GM18508 (cell line): ENCODE results near the gene ARHGAP22.

Experiments
- ATAC-seq: cut with Tn5 transposase; IDR thresholded peaks from one replicate; pipeline ENCODE4 v1.9.1; 2021; ENCODE audit warnings: moderate number of reproducible peaks; ENCODE audit not compliant: insufficient read depth, unreplicated experiment

ARHGAP22 gene

GRCh38 chr10:48470115-48470892 lies 134.6 kb downstream of the ARHGAP22 start:
- no peak for ATAC-seq

- ATAC-seq = no peak
These were observed 135.3 kb downstream of the ARHGAP22 start for GRCh38 chr10:48469516-48470020.

DNA sequence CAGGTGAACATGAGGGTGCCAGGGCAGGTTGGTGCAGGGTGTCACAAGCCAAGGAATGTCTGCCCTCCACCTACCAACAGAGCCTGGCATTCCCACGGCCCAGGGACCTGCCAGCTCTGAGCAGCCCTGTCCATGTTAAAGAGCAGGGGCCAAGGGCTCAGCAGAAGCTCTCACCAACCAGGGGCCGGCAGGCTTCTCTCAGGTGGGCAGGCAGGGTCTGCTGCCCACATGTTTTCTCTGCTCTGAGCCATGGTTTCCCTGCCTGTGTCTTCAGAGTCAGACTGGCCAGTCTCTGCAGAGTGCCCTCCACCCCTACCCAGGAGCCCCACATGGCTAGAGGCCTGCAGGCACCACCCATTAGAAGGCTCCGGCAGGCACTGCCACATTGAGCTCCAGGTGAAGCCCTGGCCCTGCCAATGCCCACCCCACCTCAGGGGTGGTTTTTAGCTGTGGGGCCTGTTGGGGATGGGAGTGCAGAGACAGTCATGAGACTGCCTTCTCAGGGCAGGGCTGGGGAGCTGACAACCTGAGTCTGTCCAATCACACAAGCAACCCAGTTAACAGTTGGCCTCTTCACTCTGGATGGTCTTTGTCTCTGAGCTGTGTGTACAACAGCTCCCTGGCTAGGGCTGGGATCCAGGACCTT lies 135.9 kb downstream of the ARHGAP22 start:
- ATAC-seq = no peak

DNA sequence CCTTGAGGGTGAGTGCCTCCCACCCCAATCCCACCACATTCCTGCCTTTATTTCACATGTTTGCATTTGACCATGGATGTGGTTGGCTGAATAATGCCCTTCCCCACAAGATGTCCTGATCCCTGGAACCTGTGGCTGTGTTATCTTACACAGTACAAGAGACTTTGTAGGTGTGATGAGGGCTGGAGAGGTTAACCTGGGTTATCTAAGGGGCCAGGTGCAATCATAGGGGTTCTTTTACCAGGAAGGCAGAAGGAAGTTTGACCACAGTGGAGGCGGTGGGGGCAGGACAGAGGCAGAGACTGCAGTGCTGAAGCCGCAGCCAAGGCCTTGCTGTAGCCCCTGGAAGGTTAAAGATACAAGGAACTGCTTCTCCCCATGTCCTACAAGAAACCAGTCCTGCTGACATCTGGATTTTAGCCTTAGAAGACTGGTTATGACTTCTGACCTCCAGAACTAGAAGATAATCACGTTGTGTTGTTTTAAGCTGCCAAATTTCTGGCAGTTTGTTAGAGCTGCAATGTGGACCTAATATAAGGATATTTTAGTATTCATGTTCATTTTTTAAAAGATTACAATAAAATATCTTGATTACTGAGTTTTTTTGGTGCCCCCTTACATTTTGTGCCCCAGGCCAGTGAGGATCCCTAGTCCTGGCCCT lies 136.6 kb downstream of the ARHGAP22 start:
- no peak for ATAC-seq

DNA sequence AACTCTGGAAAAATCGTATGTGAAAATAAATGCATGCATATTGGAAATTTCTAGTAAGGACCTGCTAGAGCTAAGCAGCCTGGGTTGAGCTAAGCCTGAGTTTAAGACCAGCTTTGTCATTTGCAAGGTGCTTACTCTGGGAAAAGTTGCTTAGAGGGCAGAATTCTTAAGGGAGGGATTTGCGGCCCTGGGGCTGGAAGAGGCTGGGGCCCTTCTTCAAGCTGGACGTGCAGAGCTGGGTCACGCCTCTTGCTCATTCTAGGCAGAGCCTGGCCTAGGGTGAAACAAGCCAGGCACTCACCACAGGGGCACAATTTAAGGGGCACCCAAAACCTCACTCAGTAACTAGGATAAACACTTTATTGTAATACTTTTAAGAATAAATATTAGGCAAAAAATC lies 137.2 kb downstream of the ARHGAP22 start:
- ATAC-seq = no peak

DNA sequence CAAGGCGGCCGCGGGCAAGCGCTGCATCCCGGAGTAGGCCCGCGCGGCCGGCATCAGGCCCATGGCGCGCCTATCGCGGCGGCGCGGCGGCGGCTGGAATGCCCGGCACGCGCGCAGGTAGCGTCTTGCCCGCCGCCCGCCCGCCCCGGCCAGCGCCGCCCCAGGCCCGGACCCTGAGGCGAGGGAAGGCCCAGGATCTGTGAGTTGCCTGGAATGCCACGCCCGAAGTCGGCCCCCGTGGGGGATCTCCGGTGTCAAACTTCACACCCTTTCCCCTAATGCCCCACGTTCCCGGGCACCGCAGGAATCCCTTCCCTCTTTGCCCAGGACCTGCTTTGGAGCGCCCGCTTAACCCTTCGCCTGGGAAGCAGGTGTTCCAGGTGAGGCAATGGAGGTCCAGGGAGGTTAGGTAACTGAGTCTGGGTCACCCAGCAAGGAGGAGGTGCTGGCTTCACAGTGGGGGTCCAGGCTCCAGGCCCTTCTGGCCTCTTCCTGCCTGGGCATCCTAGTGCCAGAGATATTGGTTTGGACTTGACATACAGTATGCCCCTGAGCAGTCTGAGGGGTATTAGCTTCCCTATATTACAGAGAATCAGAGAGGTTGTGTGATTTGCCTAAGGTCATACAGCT lies 138.1 kb downstream of the ARHGAP22 start:
- no peak for ATAC-seq

DNA sequence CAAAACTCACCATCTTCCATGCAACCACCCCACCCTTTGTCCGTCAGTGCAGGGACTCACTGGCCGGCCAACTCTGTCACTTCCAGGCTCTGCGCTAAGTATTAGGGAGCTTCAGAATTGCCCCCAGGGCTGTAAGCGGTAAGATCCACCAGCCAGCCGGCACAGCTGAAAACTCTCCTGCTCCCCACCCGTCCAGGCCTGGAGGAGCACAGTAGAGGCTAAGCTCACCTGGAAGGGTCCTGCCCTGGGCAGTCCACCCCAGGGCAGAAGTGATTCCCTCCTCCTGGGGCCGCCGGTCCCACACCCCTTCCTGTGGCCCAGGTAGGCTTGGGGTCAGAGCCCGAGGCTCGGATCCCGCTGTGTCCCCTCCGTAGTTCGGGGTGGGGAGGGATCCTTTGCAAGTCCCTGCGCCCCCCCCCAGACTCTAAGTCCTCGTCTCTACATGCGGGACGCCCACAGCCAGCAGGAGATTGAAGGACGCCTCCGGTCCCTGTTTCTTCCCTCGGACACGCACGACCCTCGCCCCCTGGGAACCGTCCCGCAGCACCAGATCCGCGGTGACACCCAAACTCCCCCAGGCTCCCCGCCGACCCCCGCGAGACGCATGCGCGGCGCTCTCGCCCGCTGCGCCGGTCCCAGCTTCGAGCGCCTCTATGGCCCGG lies 138.9 kb downstream of the ARHGAP22 start:
- ATAC-seq = no peak

DNA sequence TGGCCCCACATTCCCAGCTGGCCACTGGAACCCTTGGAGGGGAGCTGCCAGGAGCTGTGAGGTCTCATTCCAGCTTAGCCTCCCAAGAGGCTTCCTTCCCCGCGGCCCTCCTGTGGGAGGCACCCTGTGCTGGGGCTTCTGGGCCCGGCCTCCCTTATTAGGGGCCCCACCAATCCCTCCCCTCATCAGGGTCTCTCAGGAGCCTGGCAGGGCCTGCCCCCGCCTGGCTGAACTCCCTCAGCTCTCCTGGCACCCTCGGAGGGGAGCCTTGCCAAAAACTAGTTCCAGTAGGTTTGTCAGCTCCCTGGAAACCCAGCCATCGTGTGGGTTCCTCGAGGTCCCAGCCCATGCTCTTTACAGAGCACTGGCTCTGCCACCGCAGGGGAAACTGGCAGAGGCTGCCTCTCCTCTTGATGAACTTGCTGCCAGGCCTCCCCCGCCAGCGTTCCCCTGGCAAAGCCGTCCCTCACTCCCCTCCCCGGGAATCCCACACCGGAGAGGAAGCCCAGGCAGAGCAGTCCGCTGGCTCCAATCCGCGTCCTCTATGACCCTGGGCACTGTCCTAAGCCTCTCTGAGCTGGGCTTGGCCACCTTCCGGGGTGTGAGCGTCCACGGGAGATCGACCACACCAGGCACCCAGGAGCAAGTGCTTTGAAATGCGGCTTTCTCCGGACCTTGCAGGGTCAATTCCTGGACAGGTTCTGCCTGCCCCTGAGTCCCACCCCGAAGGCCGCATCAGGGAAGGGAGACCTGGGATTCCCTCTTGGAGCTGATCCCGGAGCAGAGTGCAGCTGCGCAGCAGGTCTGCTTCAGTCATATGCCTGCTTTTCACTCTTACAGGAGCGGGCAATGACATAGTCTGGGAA lies 139.8 kb downstream of the ARHGAP22 start:
- ATAC-seq = no peak

DNA sequence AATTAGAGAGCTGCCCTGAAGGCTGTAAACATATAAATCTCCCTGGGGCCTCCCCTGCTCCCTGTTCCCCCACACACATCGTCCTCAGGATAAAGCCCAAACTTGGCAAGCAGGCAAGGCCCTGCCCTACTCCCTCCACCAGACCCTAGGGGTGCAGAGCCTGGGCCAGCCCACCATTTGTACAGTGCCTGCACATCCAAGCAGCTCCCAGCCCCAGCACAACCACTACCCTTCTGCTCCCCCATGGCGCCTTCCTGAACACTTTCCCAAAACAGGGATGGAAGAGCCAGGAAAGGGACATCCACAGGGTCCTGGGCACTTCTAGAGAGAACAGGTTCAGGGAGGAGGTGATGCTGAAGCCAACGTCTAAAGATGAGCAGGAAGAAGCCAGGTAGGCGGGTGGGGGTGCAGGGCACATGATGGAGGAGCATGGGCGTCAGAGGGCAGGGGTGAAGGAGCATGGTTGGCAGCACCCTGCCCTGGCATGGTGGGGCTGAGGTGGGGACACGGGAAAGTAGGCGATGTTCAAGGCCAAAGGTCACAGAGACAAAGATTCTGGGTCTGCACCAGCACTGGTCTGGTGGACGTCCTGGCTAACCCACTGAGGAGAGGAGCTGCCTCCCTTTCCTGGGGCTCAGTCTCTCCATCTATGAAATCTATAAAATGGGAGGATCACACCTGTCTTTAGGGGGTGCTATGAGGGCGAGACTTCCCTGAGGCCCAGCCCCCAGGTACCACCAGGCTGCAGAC lies 140.6 kb downstream of the ARHGAP22 start:
- ATAC-seq = no peak

DNA sequence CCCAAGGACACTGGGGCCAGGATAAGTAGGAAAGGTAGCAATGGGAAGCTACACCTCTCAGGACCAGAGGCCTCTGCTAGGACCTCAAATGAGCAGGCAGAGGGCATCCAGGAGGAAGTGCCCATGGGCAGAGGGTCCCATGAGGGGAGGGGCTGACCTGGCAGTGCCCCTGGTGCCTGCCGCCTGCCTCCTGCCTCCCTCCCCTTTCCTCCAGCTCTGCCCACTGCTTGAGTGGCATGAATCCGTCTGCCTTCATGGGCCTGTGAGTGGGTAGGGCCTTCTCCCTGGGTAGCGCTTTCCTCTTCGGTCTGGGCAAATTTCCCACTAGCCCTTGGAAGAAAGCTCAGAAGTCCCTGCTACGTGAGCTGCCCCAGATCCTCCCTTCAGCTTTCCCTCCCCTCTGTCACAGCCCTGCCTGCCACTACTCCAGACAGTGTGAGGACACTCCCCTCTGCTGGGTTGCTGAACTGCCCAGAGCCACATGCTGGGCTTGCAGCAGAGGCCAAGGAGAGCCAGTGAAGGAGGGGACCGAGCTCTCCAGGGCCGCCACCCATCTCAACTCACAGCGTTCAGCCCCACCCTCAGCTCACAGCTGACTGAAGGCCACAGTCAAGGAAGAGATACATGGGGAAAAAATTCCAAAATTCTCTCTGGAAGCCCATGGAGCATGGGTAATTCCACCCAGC lies 141.4 kb downstream of the ARHGAP22 start:
- no peak for ATAC-seq

GRCh38 chr10:48462482-48463020 lies 142.3 kb downstream of the ARHGAP22 start:
- ATAC-seq = no peak

DNA sequence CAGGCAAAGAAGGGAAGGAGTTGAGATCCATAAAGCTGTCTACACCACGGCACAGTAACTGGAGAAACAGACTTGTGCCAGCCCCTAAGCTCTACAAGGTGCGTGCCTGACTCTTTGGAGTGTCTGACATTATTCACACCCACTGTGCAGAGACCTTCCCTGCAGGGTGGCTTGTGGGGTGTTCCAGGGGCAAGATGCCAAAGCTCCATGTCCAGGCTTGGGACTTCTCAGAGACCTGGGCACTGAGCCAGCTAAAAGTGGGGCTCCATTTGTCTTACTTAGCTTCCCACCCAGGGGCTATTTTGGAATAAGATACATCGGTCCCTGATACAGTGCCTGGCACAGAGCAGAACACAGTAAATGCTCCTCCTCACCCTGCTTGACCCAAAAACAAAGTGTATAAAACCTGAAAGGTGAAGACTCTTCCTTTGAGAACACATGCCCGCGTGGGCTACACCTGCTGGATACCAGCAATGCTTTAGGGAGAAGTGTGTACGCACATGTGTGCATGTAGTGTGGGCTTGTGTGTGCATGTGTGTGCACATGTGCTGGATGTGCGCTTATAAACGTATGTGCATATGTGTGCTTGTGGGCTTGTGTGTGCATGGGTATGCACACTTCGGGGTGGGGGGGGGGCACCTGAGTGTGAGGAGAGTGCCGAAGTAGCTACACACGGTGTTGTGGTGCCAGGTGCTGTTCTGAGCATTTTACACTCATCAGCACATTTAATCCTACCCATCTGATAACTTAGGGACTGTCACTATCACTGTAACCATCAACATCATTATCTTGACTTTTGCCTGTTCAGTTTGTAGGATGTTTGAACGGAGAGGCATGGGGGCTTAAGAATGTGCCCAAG lies 143.0 kb downstream of the ARHGAP22 start:
- ATAC-seq = no peak

DNA sequence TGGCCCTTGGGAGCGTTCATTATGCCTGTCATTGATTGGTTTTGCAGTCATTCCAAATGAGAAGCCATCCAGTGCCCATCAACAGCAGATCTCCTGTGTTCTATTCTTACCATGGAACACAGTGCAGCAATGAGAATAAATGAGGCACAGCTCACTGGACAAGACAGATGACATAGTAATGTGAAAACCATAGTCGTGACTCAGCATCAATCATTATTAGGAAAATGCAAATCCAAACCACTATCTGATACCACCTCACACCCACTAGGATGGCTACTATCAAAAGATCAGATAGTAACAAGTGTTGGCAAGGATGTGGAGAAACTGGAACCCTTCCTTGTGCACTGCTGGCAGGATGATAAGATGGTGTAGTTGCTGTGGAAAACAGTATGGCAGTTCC lies 144.7 kb downstream of the ARHGAP22 start:
- no peak for ATAC-seq

- no peak for ATAC-seq
These were observed 145.4 kb downstream of the ARHGAP22 start for GRCh38 chr10:48459270-48460150.

DNA sequence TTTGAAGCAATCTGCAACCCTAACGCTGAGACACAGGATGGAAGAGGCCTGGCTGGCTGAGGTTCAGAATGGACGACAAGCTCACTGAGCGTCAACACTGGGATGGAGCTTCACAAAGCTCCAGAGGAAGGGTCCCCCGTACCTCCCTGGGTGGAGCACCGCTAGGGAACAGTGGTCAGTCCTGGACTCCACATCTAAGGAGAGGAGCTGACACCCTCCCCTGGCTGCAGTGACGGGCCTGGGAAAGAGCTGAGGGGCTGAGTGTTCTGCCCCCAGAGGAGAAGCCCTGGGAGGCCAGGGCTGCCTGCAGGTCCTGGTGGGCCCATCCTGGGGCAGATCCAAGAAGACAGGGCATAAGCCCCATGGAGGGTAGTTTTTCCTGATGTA lies 146.2 kb downstream of the ARHGAP22 start:
- ATAC-seq = no peak
